Stomach (tissue), 19 donors: ENCODE measurements around the gene MRPL27. TPM values are rescaled to one million over a fixed set of nuclear protein-coding genes. Genes with fewer than 3 reads are reported as not detected.

Experiments
- DNase-seq, 2 donors: peaks; one replicate each; pipeline versions ENCODE4 v3.0.0 to v3.0.0-alpha.2; 2013 to 2019
- H3K27ac ChIP-seq, 5 donors: fragments of 200-600 bp in 4 of 5; sonication (generic) in 4 of 5; one replicate each; pipeline ENCODE4 v1.5.1; 2013 to 2019; ENCODE audit warnings: mild to moderate bottlenecking in 1 of 5, moderate library complexity in 1 of 5
- H3K27me3 ChIP-seq, 3 donors: fragments of 200-600 bp; sonication (generic); one replicate each; pipeline ENCODE4 v1.5.1; 2017 to 2019; ENCODE audit warnings: mixed run types in 1 of 3
- H3K36me3 ChIP-seq, 4 donors: fragments of 200-600 bp; sonication (generic); 1 replicate in 3 of 4; 2 replicates in 1 of 4; pipeline ENCODE4 v1.5.1; 2016 to 2019
- H3K4me1 ChIP-seq, 4 donors: fragments of 200-600 bp; sonication (generic); one replicate each; pipeline ENCODE4 v1.5.1; 2016 to 2019
- H3K4me3 ChIP-seq, 4 donors: fragments of 200-600 bp; sonication (generic) in 3 of 4; one replicate each; pipeline ENCODE4 v1.5.1; 2016 to 2019; ENCODE audit warnings: mild to moderate bottlenecking in 1 of 4
- H3K9me3 ChIP-seq, 4 donors: fragments of 200-600 bp; sonication (generic); one replicate each; pipeline ENCODE4 v1.5.1; 2016 to 2019
- EP300 ChIP-seq: sonication (generic); formaldehyde crosslinking; IDR thresholded peaks from one replicate; pipeline ENCODE4 v1.6.1; 2017; ENCODE audit warnings: antibody characterized with exemption
- POLR2A ChIP-seq, 4 donors: fragments of 450-650 bp; IDR thresholded peaks; one replicate each; pipeline ENCODE4 v1.6.1; 2016; ENCODE audit warnings: antibody characterized with exemption in 4 of 4, control low read depth in 2 of 4, mild to moderate bottlenecking in 1 of 4, moderate library complexity in 1 of 4
- POLR2AphosphoS5 ChIP-seq, 3 donors: sonication (generic); formaldehyde crosslinking; IDR thresholded peaks; one replicate each; pipeline ENCODE4 v1.6.1; 2016; ENCODE audit warnings: antibody characterized with exemption in 3 of 3
- WGBS, 5 donors: extraction: QIAGEN DNeasy Blood & Tissue Kit in 3 of 5; methylation state at CpG; one replicate each; pipeline versions ENCODE4 v1.1.5 to v1.1.7; 2013 to 2018; 5-methylcytosine and 5-hydroxymethylcytosine counted together
- intact Hi-C: fragments of 100-400 bp; cut with DNase I; formaldehyde crosslinking; loops from one replicate; pipeline ENCODE4 v1.15.1; 2023; ENCODE audit warnings: low total_unique reads
- long read RNA-seq, 10 donors: transcript quantifications; one replicate each; lab custom pipeline, GENCODE V29; 2026
- polyA plus RNA-seq, 3 donors: library from polyadenylated mRNA; stranded (reverse); fragments of 200-250 nt; gene quantifications; one replicate each; pipeline ENCODE4 v1.2.3, GENCODE V29; 2013
- total RNA-seq, 5 donors: library from RNA; depleted of rRNA; stranded (reverse); fragments of >200 nt; gene quantifications; one replicate each; pipeline versions ENCODE4 v1.1.0 to v1.2.3, GENCODE V29; 2014 to 2016
- TF ChIP-seq, protein P1 (sequence below), 7 experiments: fragments of 450-650 bp in 4 of 7; fragments of 200-600 bp in 3 of 7; sonication (generic) in 3 of 7; IDR thresholded peaks; one replicate each; pipeline ENCODE4 v1.5.1; 2016 to 2019; ENCODE audit warnings: antibody characterized with exemption in 7 of 7, control low read depth in 2 of 7, mild to moderate bottlenecking in 1 of 7
- donor health status: healthy with polysubstance abuse.
- donor health status: Bipolar disorder and iron deficiency.
- donor health status: healthy.

MRPL27 gene
- 10 to 100 TPM; 25.0 to 67.7 (median 44.4) TPM for total RNA-seq
- polyA plus RNA-seq = 100 to 1,000 TPM; 175 to 258 (median 219) TPM
- long read RNA-seq, donor 1, transcript MRPL27-201 (4 exons, 716 nt) = major isoform, 20 of 20 reads
- long read RNA-seq, donor 1, partial matches to known transcripts = 0 of 20 reads
- long read RNA-seq, donor 1, other reads (novel, unspliced or antisense) = 0 of 20 reads
- long read RNA-seq, donor 2, transcript MRPL27-201 (4 exons, 716 nt) = major isoform, 23 of 33 reads
- long read RNA-seq, donor 2, partial matches to known transcripts = 6 of 33 reads
- long read RNA-seq, donor 2, other reads (novel, unspliced or antisense) = 0 of 33 reads
- long read RNA-seq, donor 3, transcript MRPL27-201 (4 exons, 716 nt) = major isoform, 18 of 31 reads
- long read RNA-seq, donor 3, partial matches to known transcripts = 12 of 31 reads
- long read RNA-seq, donor 3, other reads (novel, unspliced or antisense) = 0 of 31 reads
- long read RNA-seq, donor 4, partial matches to known transcripts = 0 of 4 reads
- long read RNA-seq, donor 4, other reads (novel, unspliced or antisense) = 0 of 4 reads
- long read RNA-seq, donor 5, transcript MRPL27-201 (4 exons, 716 nt) = major isoform, 20 of 27 reads
- long read RNA-seq, donor 5, partial matches to known transcripts = 0 of 27 reads
- long read RNA-seq, donor 5, other reads (novel, unspliced or antisense) = 0 of 27 reads
- long read RNA-seq, donor 6, transcript MRPL27-202 (3 exons, 2,441 nt) = minor isoform, 9 of 100 reads
- long read RNA-seq, donor 6, transcript MRPL27-201 (4 exons, 716 nt) = major isoform, 67 of 100 reads
- long read RNA-seq, donor 6, partial matches to known transcripts = 24 of 100 reads
- long read RNA-seq, donor 6, other reads (novel, unspliced or antisense) = 0 of 100 reads
- long read RNA-seq, donor 7, transcript MRPL27-201 (4 exons, 716 nt) = major isoform, 38 of 39 reads
- long read RNA-seq, donor 7, partial matches to known transcripts = 0 of 39 reads
- long read RNA-seq, donor 7, other reads (novel, unspliced or antisense) = 0 of 39 reads
- long read RNA-seq, donor 8, transcript MRPL27-201 (4 exons, 716 nt) = major isoform, 38 of 48 reads
- long read RNA-seq, donor 8, partial matches to known transcripts = 8 of 48 reads
- long read RNA-seq, donor 8, other reads (novel, unspliced or antisense) = 0 of 48 reads
- long read RNA-seq, donor 9, transcript MRPL27-201 (4 exons, 716 nt) = major isoform, 28 of 30 reads
- long read RNA-seq, donor 9, partial matches to known transcripts = 0 of 30 reads
- long read RNA-seq, donor 9, other reads (novel, unspliced or antisense) = 0 of 30 reads
- long read RNA-seq, donor 10, transcript MRPL27-201 (4 exons, 716 nt) = major isoform, 18 of 19 reads
- long read RNA-seq, donor 10, partial matches to known transcripts = 0 of 19 reads
- long read RNA-seq, donor 10, other reads (novel, unspliced or antisense) = 0 of 19 reads

DNA sequence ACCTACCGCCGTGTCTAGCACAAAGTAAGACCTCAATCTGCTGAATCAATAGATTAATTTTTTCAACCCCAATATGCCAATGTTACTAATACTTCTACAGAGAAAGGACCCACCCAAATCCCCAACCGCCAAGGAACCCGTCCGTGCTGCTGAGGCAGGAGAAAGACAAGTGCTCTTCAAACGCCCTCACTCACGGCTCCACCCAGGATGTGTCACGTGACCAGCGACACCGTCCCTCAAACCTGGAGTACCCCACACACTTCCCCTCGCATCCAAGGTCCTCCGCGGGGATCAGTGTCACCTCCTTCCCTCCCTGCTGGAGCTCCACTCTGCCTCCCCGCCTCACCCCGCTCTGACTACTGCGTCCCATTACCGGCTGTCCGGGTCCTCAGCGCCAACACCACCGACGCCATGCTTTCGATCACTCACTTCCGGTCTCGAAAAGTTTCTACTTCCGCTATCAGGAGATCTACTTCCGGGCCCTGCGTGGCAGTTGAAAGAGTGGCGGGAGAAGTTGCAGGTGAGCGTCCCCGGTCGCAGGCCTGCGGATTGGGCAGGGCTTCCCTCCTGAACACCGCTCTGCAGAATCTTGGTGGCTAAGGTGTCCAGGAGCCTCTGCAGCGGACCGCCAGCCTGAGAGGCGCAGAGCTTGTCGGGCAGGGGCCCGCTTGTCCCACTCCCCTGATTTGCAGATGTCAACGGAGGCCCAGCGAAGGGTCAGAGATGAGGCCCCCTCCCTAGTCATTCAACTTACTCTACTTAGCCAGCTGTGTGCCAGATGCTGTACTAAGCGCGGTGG, at the start of gene MRPL27, which contains the start of gene EME1:
Gene MRPL27, minus strand, starts transcription at position 427 of the 799 bp plus-strand sequence. Its CDS starts 14 bp downstream, at position 413.
Gene EME1, plus strand, starts transcription at position 472 of the 799 bp plus-strand sequence. CDS start 1,980 bp downstream, outside the sequence.
- TF ChIP-seq EP300 = no peak
- TF ChIP-seq POLR2AphosphoS5 (IDR thresholded peaks at IDR 0.05) = peak; percentile 58 to 85 (median 75)
- no peak for TF ChIP-seq POLR2A (IDR thresholded peaks at IDR 0.05)
- TF ChIP-seq, protein P1, sequence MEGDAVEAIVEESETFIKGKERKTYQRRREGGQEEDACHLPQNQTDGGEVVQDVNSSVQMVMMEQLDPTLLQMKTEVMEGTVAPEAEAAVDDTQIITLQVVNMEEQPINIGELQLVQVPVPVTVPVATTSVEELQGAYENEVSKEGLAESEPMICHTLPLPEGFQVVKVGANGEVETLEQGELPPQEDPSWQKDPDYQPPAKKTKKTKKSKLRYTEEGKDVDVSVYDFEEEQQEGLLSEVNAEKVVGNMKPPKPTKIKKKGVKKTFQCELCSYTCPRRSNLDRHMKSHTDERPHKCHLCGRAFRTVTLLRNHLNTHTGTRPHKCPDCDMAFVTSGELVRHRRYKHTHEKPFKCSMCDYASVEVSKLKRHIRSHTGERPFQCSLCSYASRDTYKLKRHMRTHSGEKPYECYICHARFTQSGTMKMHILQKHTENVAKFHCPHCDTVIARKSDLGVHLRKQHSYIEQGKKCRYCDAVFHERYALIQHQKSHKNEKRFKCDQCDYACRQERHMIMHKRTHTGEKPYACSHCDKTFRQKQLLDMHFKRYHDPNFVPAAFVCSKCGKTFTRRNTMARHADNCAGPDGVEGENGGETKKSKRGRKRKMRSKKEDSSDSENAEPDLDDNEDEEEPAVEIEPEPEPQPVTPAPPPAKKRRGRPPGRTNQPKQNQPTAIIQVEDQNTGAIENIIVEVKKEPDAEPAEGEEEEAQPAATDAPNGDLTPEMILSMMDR (IDR thresholded peaks at IDR 0.05) = peak in 1 of 7 experiments; percentile 18
- WGBS, 5 donors = 1 to 2% (median 1%) methylated on average over 39 to 42 of the region's 42 CpGs
- Histone ChIP-seq H3K27me3 (no peaks in the 10 kb centered on the region), H3K4me1 (peaks cover 19 to 32% (median 22%) of the 10 kb centered on the region in 4 donors), H3K27ac (peak within 1 kb of the TSS; percentile 91 to 98 (median 94)), H3K9me3 (no peaks in the 10 kb centered on the region), H3K36me3 (peaks cover 18 to 32% (median 30%) of the 10 kb centered on the region in 4 donors), H3K4me3 (peak within 1 kb of the TSS; percentile 62 to 80 (median 72))
- peak; percentile 82 to 96 for DNase-seq
- intact Hi-C loops = no loop called here

- intact Hi-C loops = no loop called here
- no peaks in the 10 kb centered on the region for H3K27me3 ChIP-seq
- peaks cover 34 to 64% (median 40%) of the 10 kb centered on the region in 4 donors for H3K4me1 ChIP-seq
- H3K36me3 ChIP-seq = no peaks in the 10 kb centered on the region
- no peak overlapping the region for H3K4me3 ChIP-seq
- WGBS, 5 donors = 73 to 87% (median 78%) methylated on average over 2 of the region's 2 CpGs
- peak overlapping the region in 3 of 5 donors; percentile 32 to 85 (median 79) for H3K27ac ChIP-seq
- DNase-seq = no peak
- no peaks in the 10 kb centered on the region for H3K9me3 ChIP-seq
- TF ChIP-seq, protein P1 (IDR thresholded peaks at IDR 0.05) = no peak
- TF ChIP-seq POLR2A (IDR thresholded peaks at IDR 0.05) = no peak
- no peak for TF ChIP-seq EP300
- TF ChIP-seq POLR2AphosphoS5 (IDR thresholded peaks at IDR 0.05) = no peak
These were observed 49.8 kb upstream of the MRPL27 start for GRCh38 chr17:50422738-50423137.

DNA sequence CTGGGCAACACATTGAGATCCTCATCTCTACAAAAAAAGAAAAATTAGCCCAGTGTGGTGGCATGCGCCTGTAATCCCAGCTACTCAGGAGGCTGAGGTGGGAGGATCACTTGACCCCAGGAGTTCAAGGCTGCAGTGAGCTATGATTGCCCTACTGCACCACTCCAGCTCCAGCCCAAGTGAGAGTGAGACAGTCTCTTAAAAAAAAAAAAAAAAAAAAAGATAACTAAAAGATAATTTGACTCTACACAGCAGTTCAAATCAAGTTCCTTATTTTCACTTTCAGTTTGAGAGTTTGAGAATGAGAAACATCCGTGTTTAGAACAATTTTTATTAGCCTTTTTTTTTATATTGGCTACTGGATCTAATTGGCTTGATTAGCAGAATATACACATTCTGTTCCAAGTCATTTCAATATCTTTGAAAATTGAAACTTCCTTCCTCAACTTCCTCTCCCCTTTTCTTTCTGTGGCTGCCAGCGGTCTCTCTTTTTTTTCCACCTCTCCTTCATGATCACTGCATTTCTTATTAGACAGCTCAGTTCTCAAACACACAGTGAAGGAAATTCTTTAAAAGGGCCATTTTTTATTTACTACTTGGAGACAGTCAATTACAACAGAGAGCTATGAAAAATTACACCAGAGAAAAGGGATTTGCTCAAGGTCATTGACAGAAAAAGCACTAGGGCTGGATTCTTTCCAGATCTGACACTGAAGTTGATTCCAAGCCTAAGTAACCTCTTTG, 48.5 kb upstream of the MRPL27 start:
- Histone ChIP-seq H3K9me3 (no peaks in the 10 kb centered on the region), H3K4me1 (peaks cover 22 to 52% (median 28%) of the 10 kb centered on the region in 4 donors), H3K27me3 (no peaks in the 10 kb centered on the region), H3K4me3 (peak overlapping the region in 2 of 4 donors; percentile 8 to 27), H3K36me3 (no peaks in the 10 kb centered on the region), H3K27ac (peak overlapping the region; percentile 70 to 85 (median 76))
- intact Hi-C loops = no loop called here
- WGBS, 5 donors = 28 to 36% (median 32%) methylated on average over 3 of the region's 3 CpGs
- TF ChIP-seq POLR2AphosphoS5 (IDR thresholded peaks at IDR 0.05) (no peak), POLR2A (IDR thresholded peaks at IDR 0.05) (no peak), EP300 (no peak)
- TF ChIP-seq, protein P1 (IDR thresholded peaks at IDR 0.05) = no peak
- DNase-seq = peak in 1 of 2 donors; percentile 45
